HepG2 (cell line): ENCODE results near the gene EMC10. TPM values are rescaled to one million over a fixed set of nuclear protein-coding genes. Genes with fewer than 3 reads are reported as not detected.

Experiments used
- ATAC-seq: fragments of 200-7000 bp; cut with Tn5 transposase; 3 replicates; pipeline ENCODE4 v1.9.1; 2020; ENCODE audit warnings: mild to moderate bottlenecking, moderate library complexity
- BruUV-seq: library from RNA; stranded (reverse); fragments of 400-500 nt; replicated peaks from 2 replicates; lab custom pipeline; 2021; lab: Mats Ljungman, UMichigan
- CTCF ChIA-PET: fragments of 300-600 bp; formaldehyde crosslinking; extraction: SDS; loops from one replicate; lab custom pipeline; 2021; ENCODE audit warnings: low total read pairs, inconsistent platforms, low intra/inter-chr PET ratio; lab: Yijun Ruan, JAX
- POLR2A ChIA-PET: fragments of 350-600 bp; sonication (Branson Sonifier 250); formaldehyde crosslinking; loops from one replicate; lab custom pipeline; 2020; ENCODE audit warnings: antibody characterized with exemption, inconsistent platforms; lab: Yijun Ruan, JAX
- DNase-seq: peaks from one replicate; pipeline ENCODE4 v3.0.0-alpha.2; 2015; ENCODE audit warnings: low spot score
- FAIRE-seq: peaks from 3 replicates; lab custom pipeline; 2011; peaks lifted over from hg19 to GRCh38; lab: Jason Lieb, UNC
- H2AFZ ChIP-seq: one replicate; pipeline ENCODE4 v1.6.1; 2011; ENCODE audit warnings: low read length, inconsistent platforms
- H3K27ac ChIP-seq: fragments of 300-600 bp; 3 replicates; pipeline ENCODE4 v1.8.0; 2011; ENCODE audit warnings: mixed run types, mild to moderate bottlenecking, mixed read lengths, low read length, inconsistent platforms; ENCODE audit not compliant: insufficient read depth; ENCODE audit errors: extremely low read length
- H3K27me3 ChIP-seq, 2 experiments: fragments of 200-600 bp in 1 of 2; 2 replicates in 1 of 2; 3 replicates in 1 of 2; pipeline versions ENCODE4 v1.6.0 to v1.8.0; 2011; ENCODE audit warnings: low read length in 2 of 2, mild to moderate bottlenecking in 2 of 2, moderate library complexity in 2 of 2, inconsistent platforms in 1 of 2; ENCODE audit not compliant: insufficient read depth in 2 of 2, control insufficient read depth in 1 of 2
- H3K36me3 ChIP-seq, 2 experiments: fragments of 200-600 bp in 1 of 2; replicated peaks in 1 of 2; 2 replicates in 1 of 2; 3 replicates in 1 of 2; pipeline versions ENCODE4 v1.5.1 to v1.8.0; 2011; ENCODE audit warnings: low read length in 2 of 2, inconsistent platforms in 1 of 2; ENCODE audit not compliant: insufficient read depth in 2 of 2, control insufficient read depth in 1 of 2
- H3K4me1 ChIP-seq: 2 replicates; pipeline ENCODE4 v1.5.1; 2012; ENCODE audit warnings: low read length, inconsistent platforms; ENCODE audit not compliant: insufficient read depth
- H3K4me2 ChIP-seq: 2 replicates; pipeline ENCODE4 v1.6.0; 2011; ENCODE audit warnings: low read depth, low read length, inconsistent platforms
- H3K4me3 ChIP-seq, 3 experiments: fragments of 200-600 bp in 1 of 3; sonication (generic), shearing (Covaris generic) in 1 of 3; replicated peaks in 1 of 3; 2 replicates each; pipeline ENCODE4 v1.5.1; 2011 to 2016; ENCODE audit warnings: low read length in 3 of 3, inconsistent platforms in 2 of 3, low read depth in 2 of 3, mild to moderate bottlenecking in 2 of 3, control low read depth in 1 of 3, mixed read lengths in 1 of 3; ENCODE audit not compliant: insufficient read depth in 1 of 3
- H3K79me2 ChIP-seq: one replicate; pipeline ENCODE4 v1.6.1; 2011; ENCODE audit warnings: low read length, inconsistent platforms; ENCODE audit not compliant: insufficient read depth
- H3K9ac ChIP-seq: 2 replicates; pipeline ENCODE4 v1.6.0; 2011; ENCODE audit warnings: mild to moderate bottlenecking, low read depth, low read length, inconsistent platforms; ENCODE audit not compliant: insufficient read depth
- H3K9me3 ChIP-seq: 2 replicates; pipeline ENCODE4 v1.5.1; 2012; ENCODE audit warnings: mild to moderate bottlenecking, low read length
- H4K20me1 ChIP-seq: 2 replicates; pipeline ENCODE4 v1.6.0; 2011; ENCODE audit warnings: inconsistent platforms, mild to moderate bottlenecking, low read length, moderate library complexity; ENCODE audit not compliant: insufficient read depth
- ATF2 ChIP-seq: sonication (generic); formaldehyde crosslinking; IDR thresholded peaks from 2 replicates; pipeline ENCODE4 v1.4.0; 2020; ENCODE audit warnings: missing genetic modification reagents
- CERS6 ChIP-seq: sonication (generic); formaldehyde crosslinking; IDR thresholded peaks from 2 replicates; pipeline ENCODE4 v1.5.0; 2020; ENCODE audit warnings: missing genetic modification reagents
- IRX3 ChIP-seq: sonication (generic); formaldehyde crosslinking; IDR thresholded peaks from 2 replicates; pipeline ENCODE4 v1.8.1; 2023; ENCODE audit warnings: mild to moderate bottlenecking, low read depth, missing genetic modification reagents, borderline replicate concordance
- SP5 ChIP-seq: IDR thresholded peaks from 2 replicates; pipeline ENCODE4 v1.6.1; 2016; ENCODE audit warnings: low read depth, borderline replicate concordance
- ZNF431 ChIP-seq: sonication (generic); formaldehyde crosslinking; IDR thresholded peaks from 2 replicates; pipeline ENCODE4 v1.9.0; 2022; ENCODE audit warnings: missing genetic modification reagents, low read depth, mild to moderate bottlenecking, borderline replicate concordance
- ZNF768 ChIP-seq: sonication (generic); formaldehyde crosslinking; IDR thresholded peaks from 2 replicates; pipeline ENCODE4 v1.4.0; 2020; ENCODE audit warnings: missing genetic modification reagents
- ZSCAN22 ChIP-seq: sonication (generic); formaldehyde crosslinking; IDR thresholded peaks from 2 replicates; pipeline ENCODE4 v1.4.0; 2020; ENCODE audit warnings: mild to moderate bottlenecking, missing genetic modification reagents
- WGBS: methylation state at CpG from one replicate; pipeline ENCODE4 v1.1.6; 2017; ENCODE audit warnings: low lambda C conversion rate; 5-methylcytosine and 5-hydroxymethylcytosine counted together
- in situ Hi-C: cut with HindIII; loops from 2 replicates; pipeline ENCODE4 v1.10.0; 2017; ENCODE audit warnings: low pct_unique_long_range_greater_than_20kb; ENCODE audit not compliant: extremely low pct_ligation_motif_present
- intact Hi-C: fragments of 100-400 bp; cut with micrococcal nuclease; formaldehyde crosslinking; loops from one replicate; pipeline ENCODE4 v1.10.0; 2022; ENCODE audit not compliant: unreplicated experiment
- polyA plus RNA-seq, 8 experiments: library from polyadenylated mRNA; depleted of rRNA in 3 of 8; stranded (reverse) in 7 of 8; unstranded in 1 of 8; fragments of >200 nt; fragmentation: Illumina TruSeq in 4 of 8; extraction: Trizol in 4 of 8; gene quantifications; 2 replicates each; pipeline versions ENCODE4 v1.2.1 to v1.2.3, GENCODE V29; 2011 to 2016; ENCODE audit warnings: low read depth in 4 of 8, missing spikeins in 1 of 8, mixed read lengths in 1 of 8; ENCODE audit not compliant: insufficient read depth in 1 of 8
- total RNA-seq, 5 experiments: library from RNA; depleted of rRNA; stranded (reverse); fragments of >200 nt; fragmentation: Illumina TruSeq; extraction: Trizol; gene quantifications; 2 replicates each; pipeline ENCODE4 v1.2.3, GENCODE V29; 2016; ENCODE audit warnings: low read depth in 1 of 5

Gene EMC10
- total and polyA plus RNA-seq, 2 of the 13 experiments (the other 11 are each of a cell fraction or from before 2014, with no cell fraction given), result not detected

- ChIA-PET CTCF (no interaction called here), POLR2A (no interaction called here)
- intact Hi-C loops (no loop called here), in situ Hi-C loops (no loop called here)
- Histone ChIP-seq H3K36me3 (no peaks in the 10 kb centered on the region), H3K79me2 (no peaks in the 10 kb centered on the region), H2AFZ (no peak overlapping the region), H3K9ac (no peak overlapping the region), H3K27ac (no peak overlapping the region), H3K9me3 (no peaks in the 10 kb centered on the region), H3K4me2 (no peak overlapping the region), H3K4me1 (no peaks in the 10 kb centered on the region), H4K20me1 (no peaks in the 10 kb centered on the region), H3K4me3 (no peak overlapping the region), H3K27me3 (peaks cover 1 to 11% of the 10 kb centered on the region in 2 experiments; a peak in 2 of 5 replicates)
- ATAC-seq (no peak), FAIRE-seq (no peak), DNase-seq (no peak)
- 13% methylated on average over 18 of the region's 30 CpGs for WGBS
- BruUV-seq, result no TSS peak
- TF ChIP-seq ZNF431 (CRISPR knock-in tag), result no peak
- TF ChIP-seq ZNF768, result peak; percentile 67
Observed at GRCh38 chr19:50450369-50451222, 25.7 kb upstream of the EMC10 start.

DNA sequence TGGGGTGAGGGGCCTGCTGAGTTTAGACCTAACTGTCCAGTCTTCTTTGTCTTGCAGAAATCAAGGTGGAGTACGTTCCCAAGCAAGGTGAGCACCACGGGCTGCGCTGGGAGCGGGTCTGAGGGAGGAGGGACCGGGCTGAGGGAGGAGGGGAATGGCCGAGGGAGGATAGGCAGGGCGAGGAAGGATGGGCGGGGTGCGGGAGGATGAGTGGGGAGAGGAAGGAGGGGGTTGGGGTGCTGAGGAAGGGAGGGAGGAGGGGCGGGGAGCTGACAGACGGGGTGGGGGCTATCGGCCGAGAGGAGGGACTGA lies 25.1 kb upstream of the EMC10 start:
- in situ Hi-C loops (no loop called here), intact Hi-C loops (no loop called here)
- Histone ChIP-seq H3K27me3 (peaks cover 1 to 11% of the 10 kb centered on the region in 2 experiments; a peak in 2 of 5 replicates), H3K27ac (no peak overlapping the region), H3K79me2 (no peaks in the 10 kb centered on the region), H3K9ac (no peak overlapping the region), H4K20me1 (no peaks in the 10 kb centered on the region), H3K4me3 (no peak overlapping the region), H3K4me2 (no peak overlapping the region), H3K9me3 (no peaks in the 10 kb centered on the region), H3K36me3 (no peaks in the 10 kb centered on the region), H3K4me1 (no peaks in the 10 kb centered on the region), H2AFZ (no peak overlapping the region)
- no TSS peak for BruUV-seq
- TF ChIP-seq ZSCAN22 (CRISPR knock-in tag) (0 out of 2 replicates have a peak, but pooled peaks have one; percentile 55), SP5 (CRISPR knock-in tag) (no peak), CERS6 (no peak), ATF2 (no peak), IRX3 (CRISPR knock-in tag) (no peak)
- 30% methylated on average over 13 of the region's 13 CpGs for WGBS
- DNase-seq (no peak), FAIRE-seq (no peak), ATAC-seq (no peak)
- ChIA-PET CTCF (no interaction called here), POLR2A (no interaction called here)
